GM12872 (cell line): ENCODE data around the gene ARHGEF12.

Experiments used
- TF ChIP-seq, protein P1 (sequence below): IDR thresholded peaks from 3 replicates; pipeline ENCODE4 v1.5.1; 2011; ENCODE audit warnings: low read depth, mild to moderate bottlenecking, low read length, moderate library complexity; ENCODE audit not compliant: insufficient read depth

The ARHGEF12 gene

DNA sequence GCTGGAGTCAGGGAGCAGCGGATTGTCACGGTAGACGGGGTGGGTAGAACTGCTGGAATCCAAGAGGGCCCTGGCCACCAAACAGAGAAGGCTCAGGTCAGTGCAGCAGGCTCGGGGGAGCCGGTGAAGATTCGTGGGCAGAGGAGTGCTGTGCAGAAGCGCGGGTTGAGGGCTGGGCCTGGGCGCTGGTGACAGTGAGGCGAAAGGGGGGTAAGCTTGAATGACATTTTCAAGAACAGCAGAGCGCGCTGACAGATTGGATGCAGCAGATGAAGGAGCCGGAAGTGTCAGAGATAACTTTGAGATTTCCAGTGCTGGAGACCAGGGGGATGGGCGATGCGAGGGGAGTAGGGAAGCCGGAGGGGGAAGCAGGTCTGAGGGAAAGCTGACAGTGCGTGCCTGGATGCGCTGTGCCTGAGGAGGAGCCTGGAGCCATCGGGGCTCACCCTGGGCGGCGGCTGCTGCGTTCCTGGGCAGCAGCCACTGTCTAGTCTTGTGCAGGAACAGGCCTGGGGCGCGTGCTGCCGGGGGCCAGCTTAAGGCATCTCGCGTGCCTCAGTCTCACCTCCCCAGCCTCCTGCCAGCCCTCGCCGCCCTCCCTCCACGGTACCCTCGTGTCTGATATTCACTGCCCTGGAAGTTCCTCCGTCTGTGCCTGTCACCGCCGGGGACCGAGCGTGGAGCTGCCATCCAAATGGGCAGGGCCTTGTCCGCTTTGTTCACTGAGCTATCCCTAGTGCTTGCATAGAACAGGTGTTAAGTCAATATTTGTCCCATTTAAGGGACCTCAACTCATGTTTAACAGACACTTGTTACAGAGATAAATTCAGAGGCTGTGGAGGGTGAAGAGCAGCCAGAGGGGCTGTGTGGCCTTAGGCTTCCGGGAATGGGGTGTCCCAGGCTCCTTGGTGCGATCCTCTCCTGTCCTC lies 180.5 kb downstream of the ARHGEF12 start:
- TF ChIP-seq, protein P1, sequence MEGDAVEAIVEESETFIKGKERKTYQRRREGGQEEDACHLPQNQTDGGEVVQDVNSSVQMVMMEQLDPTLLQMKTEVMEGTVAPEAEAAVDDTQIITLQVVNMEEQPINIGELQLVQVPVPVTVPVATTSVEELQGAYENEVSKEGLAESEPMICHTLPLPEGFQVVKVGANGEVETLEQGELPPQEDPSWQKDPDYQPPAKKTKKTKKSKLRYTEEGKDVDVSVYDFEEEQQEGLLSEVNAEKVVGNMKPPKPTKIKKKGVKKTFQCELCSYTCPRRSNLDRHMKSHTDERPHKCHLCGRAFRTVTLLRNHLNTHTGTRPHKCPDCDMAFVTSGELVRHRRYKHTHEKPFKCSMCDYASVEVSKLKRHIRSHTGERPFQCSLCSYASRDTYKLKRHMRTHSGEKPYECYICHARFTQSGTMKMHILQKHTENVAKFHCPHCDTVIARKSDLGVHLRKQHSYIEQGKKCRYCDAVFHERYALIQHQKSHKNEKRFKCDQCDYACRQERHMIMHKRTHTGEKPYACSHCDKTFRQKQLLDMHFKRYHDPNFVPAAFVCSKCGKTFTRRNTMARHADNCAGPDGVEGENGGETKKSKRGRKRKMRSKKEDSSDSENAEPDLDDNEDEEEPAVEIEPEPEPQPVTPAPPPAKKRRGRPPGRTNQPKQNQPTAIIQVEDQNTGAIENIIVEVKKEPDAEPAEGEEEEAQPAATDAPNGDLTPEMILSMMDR, result no peak

DNA sequence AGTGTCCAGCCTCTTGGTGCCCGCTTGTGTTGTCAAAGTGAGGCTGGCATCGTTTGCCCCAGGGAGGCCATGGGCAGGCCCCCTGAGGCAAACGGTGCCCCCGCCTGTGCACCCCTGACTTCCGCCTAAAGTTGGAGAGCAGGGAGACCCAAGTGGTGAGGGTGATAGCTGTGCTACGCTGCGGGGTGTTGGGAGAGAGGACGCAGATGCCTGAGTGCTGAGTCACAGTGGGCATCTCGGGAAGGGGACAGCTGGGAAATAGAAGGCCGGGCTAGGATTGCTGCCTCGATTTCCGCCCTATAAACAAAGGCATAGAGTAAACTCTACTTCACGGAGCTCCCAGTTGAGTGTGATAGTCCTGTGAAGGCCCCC lies 181.2 kb downstream of the ARHGEF12 start:
- TF ChIP-seq, protein P1, result no peak

DNA sequence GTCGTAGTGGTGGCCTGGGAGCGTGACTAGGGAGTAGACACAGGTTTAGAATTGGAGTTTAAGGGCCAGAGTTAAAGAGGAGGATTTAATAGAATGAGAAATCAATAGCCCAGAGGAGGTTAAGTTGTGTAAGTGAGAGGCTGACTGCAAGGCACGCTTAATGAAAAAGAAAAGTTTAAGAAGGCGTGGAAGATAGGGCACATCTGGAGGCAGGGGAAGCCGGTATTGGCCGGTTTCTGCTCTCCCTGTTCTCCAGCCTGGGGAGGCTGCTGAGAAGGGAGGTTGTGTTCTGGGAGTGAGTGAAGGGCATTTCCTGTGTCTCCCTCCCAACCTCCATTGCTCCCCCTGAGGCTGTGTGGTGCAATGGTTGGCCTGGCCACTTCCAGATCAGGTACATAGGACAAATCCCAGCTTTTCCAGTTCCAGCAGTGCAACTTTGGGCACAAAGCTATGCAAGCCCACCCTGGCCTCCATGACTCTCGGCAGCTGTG lies 181.6 kb downstream of the ARHGEF12 start:
- TF ChIP-seq, protein P1, result 0 out of 3 replicates have a peak, but pooled peaks have one; percentile 7

DNA sequence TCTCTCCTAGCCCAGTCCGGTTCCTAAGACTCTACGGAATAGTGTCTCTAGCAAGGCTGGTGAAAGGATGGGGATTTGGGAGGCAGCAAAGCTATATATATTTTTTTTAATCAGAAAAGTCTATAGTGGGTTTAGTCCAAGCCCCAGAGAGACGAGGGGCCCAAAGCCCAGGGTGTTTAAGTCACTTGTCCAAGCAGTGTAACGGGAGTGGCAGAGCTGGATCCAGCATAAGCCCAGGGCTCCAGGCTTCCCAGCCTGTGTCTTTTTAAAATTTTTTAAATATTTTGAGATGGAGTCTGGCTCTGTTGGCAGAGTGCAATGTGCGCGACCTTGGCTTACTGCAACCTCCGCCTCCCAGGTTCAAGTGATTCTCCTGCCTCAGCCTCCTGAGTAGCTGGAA lies 182.1 kb downstream of the ARHGEF12 start:
- TF ChIP-seq, protein P1, result no peak

DNA sequence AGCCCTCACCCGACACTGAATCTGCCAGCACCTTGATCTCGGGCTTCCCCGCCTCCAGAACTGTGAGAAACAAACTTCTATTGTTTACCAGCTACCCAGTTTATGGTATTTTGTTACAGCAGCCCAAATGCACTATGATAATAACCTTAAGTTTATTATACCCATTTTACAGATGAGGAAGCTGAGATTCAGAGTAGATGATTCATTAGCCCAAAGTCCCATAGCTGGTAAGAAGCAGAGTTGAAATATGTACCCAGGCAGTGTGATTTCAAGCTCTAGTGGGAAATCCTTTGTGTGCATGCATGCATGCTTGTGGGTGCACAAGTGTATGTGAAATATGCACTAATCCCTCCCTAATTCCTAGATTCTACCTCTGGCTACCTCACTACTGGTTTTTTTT lies 183.3 kb downstream of the ARHGEF12 start:
- TF ChIP-seq, protein P1, result no peak

DNA sequence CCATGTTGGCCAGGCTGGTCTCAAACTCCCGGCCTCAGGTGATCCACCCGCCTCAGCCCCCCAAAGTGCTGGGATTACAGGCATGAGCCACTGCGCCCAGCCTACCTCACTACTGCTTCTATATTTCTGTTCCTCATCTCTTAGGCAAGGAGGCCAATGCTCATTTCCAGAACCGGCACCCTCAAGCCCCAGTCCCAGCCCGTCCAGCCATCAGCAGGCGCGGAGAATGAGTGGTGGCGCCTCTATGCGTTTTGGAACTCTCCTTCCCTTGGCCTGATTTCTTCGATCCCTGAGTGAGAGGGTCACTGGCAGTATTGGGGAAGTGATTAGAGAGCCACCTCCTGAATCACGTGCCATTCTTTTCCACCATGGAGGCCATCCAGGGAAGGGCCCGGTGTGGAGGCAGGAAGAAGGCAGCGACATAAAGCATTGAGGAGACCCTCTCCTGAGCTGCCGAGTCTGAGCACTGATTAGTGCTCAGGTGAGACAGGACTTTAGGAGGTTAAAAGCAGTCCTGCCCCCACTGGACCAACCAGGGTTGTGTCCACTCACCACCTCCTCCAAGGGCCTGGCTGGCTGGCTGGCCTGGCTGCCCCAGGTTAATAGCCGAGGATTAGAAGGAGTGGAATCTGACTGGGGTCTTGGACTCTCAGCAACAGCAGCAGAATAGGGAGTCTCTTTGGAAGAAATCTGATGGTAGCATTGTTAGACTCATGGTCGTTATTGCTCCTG lies 184.0 kb downstream of the ARHGEF12 start:
- TF ChIP-seq, protein P1, result no peak

DNA sequence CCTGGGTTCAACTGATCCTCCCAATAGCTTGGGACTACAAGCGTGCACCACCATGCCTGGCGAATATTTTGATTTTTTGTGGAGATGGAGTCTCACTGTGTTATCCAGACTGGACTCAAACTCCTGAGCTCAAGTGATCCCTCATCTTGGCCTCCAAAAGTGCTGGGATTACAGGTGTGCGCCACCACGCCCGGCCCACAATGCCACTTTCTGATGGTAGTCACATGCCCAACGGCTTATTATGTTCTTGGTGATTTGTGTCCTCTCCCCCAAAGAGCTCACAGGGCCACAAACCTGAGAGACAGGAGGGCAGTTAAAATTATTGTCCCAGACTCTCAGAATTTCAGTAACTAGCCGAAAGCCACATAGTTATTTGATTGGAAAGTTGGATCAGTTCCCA lies 185.0 kb downstream of the ARHGEF12 start:
- TF ChIP-seq, protein P1, result no peak
